ENCODE results near the gene ITGA7.

DNA sequence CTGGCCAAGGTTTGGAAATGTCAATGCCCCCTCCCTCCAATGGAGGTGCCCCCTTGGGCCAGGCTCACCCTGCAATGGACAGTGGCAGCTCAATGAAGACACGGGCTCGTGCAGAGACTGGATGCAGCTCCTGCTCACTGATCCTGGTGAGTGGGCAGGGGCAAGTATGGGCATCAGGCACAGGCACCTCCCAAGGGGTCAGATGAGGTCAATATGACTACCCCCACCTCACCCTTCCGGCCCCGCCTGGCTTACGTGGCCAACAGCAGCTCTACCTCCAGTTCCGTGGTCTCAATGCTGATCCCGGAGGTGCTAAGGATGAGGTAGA lies 13.6 kb downstream of the ITGA7 start:
- TF ChIP-seq, protein P1, sequence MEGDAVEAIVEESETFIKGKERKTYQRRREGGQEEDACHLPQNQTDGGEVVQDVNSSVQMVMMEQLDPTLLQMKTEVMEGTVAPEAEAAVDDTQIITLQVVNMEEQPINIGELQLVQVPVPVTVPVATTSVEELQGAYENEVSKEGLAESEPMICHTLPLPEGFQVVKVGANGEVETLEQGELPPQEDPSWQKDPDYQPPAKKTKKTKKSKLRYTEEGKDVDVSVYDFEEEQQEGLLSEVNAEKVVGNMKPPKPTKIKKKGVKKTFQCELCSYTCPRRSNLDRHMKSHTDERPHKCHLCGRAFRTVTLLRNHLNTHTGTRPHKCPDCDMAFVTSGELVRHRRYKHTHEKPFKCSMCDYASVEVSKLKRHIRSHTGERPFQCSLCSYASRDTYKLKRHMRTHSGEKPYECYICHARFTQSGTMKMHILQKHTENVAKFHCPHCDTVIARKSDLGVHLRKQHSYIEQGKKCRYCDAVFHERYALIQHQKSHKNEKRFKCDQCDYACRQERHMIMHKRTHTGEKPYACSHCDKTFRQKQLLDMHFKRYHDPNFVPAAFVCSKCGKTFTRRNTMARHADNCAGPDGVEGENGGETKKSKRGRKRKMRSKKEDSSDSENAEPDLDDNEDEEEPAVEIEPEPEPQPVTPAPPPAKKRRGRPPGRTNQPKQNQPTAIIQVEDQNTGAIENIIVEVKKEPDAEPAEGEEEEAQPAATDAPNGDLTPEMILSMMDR (IDR thresholded peaks at IDR 0.05) = no peak
- no peak for TF ChIP-seq POLR2A (IDR thresholded peaks at IDR 0.05)
